ENCODE measurements around the gene DNAJB1.

DNA sequence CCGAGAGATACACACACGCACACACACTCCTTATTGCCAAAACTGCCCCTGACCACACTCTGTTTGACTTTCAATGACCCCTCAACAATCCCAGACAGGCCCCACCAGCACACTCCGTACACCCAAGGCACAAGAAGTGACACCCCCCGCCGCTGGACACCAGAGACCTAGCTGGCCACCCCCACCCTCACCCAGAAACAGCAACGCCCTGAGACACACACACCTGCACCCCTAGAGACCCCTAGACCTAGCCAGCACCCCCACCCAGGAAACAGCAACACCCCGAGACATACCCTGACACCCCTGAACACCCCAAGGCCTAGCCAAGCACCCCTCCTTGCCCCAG lies 41.9 kb downstream of the DNAJB1 start:
- TF ChIP-seq, protein P1, sequence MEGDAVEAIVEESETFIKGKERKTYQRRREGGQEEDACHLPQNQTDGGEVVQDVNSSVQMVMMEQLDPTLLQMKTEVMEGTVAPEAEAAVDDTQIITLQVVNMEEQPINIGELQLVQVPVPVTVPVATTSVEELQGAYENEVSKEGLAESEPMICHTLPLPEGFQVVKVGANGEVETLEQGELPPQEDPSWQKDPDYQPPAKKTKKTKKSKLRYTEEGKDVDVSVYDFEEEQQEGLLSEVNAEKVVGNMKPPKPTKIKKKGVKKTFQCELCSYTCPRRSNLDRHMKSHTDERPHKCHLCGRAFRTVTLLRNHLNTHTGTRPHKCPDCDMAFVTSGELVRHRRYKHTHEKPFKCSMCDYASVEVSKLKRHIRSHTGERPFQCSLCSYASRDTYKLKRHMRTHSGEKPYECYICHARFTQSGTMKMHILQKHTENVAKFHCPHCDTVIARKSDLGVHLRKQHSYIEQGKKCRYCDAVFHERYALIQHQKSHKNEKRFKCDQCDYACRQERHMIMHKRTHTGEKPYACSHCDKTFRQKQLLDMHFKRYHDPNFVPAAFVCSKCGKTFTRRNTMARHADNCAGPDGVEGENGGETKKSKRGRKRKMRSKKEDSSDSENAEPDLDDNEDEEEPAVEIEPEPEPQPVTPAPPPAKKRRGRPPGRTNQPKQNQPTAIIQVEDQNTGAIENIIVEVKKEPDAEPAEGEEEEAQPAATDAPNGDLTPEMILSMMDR (conservative IDR thresholded peaks at IDR 0.05; ENCODE audit: low read depth in 2 of 2), result no peak
- TF ChIP-seq EZH2phosphoT487 (IDR thresholded peaks at IDR 0.05; ENCODE audit: unreplicated experiment) (no peak), ZNF331 (CRISPR knock-in tag; IDR thresholded peaks at IDR 0.05; ENCODE audit: low read depth) (no peak), POLR2AphosphoS5 (IDR thresholded peaks at IDR 0.05; ENCODE audit: low read depth) (no peak), EZH2 (IDR thresholded peaks at IDR 0.05; ENCODE audit: low read depth, unreplicated experiment) (no peak), CREB1 (CRISPR knock-in tag; IDR thresholded peaks at IDR 0.05; ENCODE audit: low read depth) (no peak), ETS1 (IDR thresholded peaks at IDR 0.05) (no peak), JUNB (IDR thresholded peaks at IDR 0.05; ENCODE audit: unreplicated experiment) (no peak)
- TF ChIP-seq, protein P2, sequence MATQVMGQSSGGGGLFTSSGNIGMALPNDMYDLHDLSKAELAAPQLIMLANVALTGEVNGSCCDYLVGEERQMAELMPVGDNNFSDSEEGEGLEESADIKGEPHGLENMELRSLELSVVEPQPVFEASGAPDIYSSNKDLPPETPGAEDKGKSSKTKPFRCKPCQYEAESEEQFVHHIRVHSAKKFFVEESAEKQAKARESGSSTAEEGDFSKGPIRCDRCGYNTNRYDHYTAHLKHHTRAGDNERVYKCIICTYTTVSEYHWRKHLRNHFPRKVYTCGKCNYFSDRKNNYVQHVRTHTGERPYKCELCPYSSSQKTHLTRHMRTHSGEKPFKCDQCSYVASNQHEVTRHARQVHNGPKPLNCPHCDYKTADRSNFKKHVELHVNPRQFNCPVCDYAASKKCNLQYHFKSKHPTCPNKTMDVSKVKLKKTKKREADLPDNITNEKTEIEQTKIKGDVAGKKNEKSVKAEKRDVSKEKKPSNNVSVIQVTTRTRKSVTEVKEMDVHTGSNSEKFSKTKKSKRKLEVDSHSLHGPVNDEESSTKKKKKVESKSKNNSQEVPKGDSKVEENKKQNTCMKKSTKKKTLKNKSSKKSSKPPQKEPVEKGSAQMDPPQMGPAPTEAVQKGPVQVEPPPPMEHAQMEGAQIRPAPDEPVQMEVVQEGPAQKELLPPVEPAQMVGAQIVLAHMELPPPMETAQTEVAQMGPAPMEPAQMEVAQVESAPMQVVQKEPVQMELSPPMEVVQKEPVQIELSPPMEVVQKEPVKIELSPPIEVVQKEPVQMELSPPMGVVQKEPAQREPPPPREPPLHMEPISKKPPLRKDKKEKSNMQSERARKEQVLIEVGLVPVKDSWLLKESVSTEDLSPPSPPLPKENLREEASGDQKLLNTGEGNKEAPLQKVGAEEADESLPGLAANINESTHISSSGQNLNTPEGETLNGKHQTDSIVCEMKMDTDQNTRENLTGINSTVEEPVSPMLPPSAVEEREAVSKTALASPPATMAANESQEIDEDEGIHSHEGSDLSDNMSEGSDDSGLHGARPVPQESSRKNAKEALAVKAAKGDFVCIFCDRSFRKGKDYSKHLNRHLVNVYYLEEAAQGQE (IDR thresholded peaks at IDR 0.05; ENCODE audit: unreplicated experiment), result no peak

Measured in GM23338 (cell line).